ENCODE results near the gene DLGAP1. TPM values are rescaled to one million over a fixed set of nuclear protein-coding genes. Genes with fewer than 3 reads are reported as not detected.

Gene DLGAP1
- total RNA-seq, 1 experiment from 2014 or later: 23.0 TPM

DNA sequence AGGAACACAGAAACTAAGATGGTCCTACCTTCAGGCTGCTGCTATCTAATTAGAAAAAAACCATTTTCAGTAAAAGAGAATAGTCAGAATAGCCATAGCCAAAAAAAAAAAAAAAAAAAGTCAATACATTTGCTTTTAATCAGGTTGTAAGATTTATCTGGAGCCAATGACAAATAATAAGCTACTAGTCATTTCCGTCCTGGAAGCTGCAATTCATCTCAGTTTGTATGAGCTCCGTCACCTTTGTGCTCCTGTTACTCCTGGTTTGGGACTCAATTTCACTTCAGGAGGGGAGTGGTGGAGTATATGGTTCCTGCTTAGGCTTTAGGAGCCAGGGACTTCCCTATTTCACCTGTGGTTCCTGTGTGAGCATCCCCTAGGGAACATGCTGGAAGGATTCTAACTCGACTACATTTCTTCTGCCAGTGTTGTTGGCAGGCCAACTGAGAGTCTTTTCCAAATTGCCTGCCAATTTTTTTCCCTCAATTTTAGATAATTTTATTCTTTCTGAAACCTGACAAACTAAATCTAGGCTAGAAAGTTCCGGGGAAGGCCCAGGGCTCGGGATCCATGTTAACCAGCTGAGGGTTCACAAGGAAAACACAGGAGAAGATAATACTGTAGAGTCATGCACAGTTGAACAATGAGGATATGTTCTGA is 481.8 kb downstream of the DLGAP1 start:
- H3K27me3 Mint-ChIP-seq (ENCODE audit: low read depth): peaks cover 12% of the 10 kb centered on the region
- ATAC-seq (no peak), DNase-seq (ENCODE audit: low spot score) (no peak)
- ChIA-PET POLR2A (interaction anchor here (0.5 to 0.6 kb wide), 2 partner anchors 117 to 223 kb away, joined by 3 to 4 read pairs; no protein-coding TSS in a partner anchor), CTCF (interaction anchor here (0.6 to 3.3 kb wide), 11 partner anchors 10 to 201 kb away, joined by 3 to 55 read pairs (median 4); no protein-coding TSS in a partner anchor)
- H3K36me3 Mint-ChIP-seq: peaks cover 5% of the 10 kb centered on the region
- TF ChIP-seq SOX15 (CRISPR knock-in tag; IDR thresholded peaks at IDR 0.05) (no peak), MYBL2 (CRISPR knock-in tag; IDR thresholded peaks at IDR 0.05) (no peak), ZBTB43 (CRISPR knock-in tag; IDR thresholded peaks at IDR 0.05) (no peak), FOXJ3 (CRISPR knock-in tag; IDR thresholded peaks at IDR 0.05; ENCODE audit: borderline replicate concordance) (no peak), FOXK1 (CRISPR knock-in tag; IDR thresholded peaks at IDR 0.05) (no peak), HMGXB4 (CRISPR knock-in tag; IDR thresholded peaks at IDR 0.05) (no peak), ZNF671 (CRISPR knock-in tag; IDR thresholded peaks at IDR 0.05) (no peak), RELA (CRISPR knock-in tag; IDR thresholded peaks at IDR 0.05; ENCODE audit: borderline replicate concordance) (no peak), NR3C1 (CRISPR knock-in tag; conservative IDR thresholded peaks at IDR 0.05; ENCODE audit: low read depth) (no peak), STAT6 (CRISPR knock-in tag; conservative IDR thresholded peaks at IDR 0.05; ENCODE audit: low read depth) (no peak), TCF7 (CRISPR knock-in tag; IDR thresholded peaks at IDR 0.05; ENCODE audit: low read depth) (no peak), MLX (CRISPR knock-in tag; IDR thresholded peaks at IDR 0.05) (no peak), MXD4 (CRISPR knock-in tag; IDR thresholded peaks at IDR 0.05; ENCODE audit: borderline replicate concordance) (no peak), NFATC4 (CRISPR knock-in tag; IDR thresholded peaks at IDR 0.05) (no peak), ATF1 (CRISPR knock-in tag; IDR thresholded peaks at IDR 0.05) (no peak), ZMAT4 (CRISPR knock-in tag; IDR thresholded peaks at IDR 0.05) (no peak)
- TF ChIP-seq, protein P1, sequence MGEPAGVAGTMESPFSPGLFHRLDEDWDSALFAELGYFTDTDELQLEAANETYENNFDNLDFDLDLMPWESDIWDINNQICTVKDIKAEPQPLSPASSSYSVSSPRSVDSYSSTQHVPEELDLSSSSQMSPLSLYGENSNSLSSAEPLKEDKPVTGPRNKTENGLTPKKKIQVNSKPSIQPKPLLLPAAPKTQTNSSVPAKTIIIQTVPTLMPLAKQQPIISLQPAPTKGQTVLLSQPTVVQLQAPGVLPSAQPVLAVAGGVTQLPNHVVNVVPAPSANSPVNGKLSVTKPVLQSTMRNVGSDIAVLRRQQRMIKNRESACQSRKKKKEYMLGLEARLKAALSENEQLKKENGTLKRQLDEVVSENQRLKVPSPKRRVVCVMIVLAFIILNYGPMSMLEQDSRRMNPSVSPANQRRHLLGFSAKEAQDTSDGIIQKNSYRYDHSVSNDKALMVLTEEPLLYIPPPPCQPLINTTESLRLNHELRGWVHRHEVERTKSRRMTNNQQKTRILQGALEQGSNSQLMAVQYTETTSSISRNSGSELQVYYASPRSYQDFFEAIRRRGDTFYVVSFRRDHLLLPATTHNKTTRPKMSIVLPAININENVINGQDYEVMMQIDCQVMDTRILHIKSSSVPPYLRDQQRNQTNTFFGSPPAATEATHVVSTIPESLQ (CRISPR knock-in tag; IDR thresholded peaks at IDR 0.05): no peak
- no peak overlapping the region for H3K4me3 Mint-ChIP-seq
- H3K4me1 Mint-ChIP-seq: peaks cover 17% of the 10 kb centered on the region
- no peak overlapping the region for H3K27ac Mint-ChIP-seq
- H3K9me3 Mint-ChIP-seq: peaks cover 2% of the 10 kb centered on the region

All from WTC11 (cell line).